Measurements from ENCODE around the gene RYR2. TPM values are rescaled to one million over a fixed set of nuclear protein-coding genes. Genes with fewer than 3 reads are reported as not detected.

The RYR2 gene
- total RNA-seq, 1 experiment from 2014 or later = 3.4 TPM

- H3K23me2 ChIP-seq (ENCODE audit: insufficient read length, low read depth, low read length, poor library complexity, severe bottlenecking) = no peaks in the 10 kb centered on the region
- no peak overlapping the region for H3K27ac ChIP-seq (ENCODE audit: insufficient read length, low read depth, low read length)
- DNase-seq = no peak
- Mint-ChIP-seq H3K27me3 (ENCODE audit: low read depth) (no peaks in the 10 kb centered on the region), H3K27ac (no peak overlapping the region), H3K4me1 (peaks cover 8 to 11% of the 10 kb centered on the region in 2 experiments), H3K36me3 (ENCODE audit: insufficient read depth in 1 of 3, low read depth in 3 of 3) (no peaks in the 10 kb centered on the region; a peak in 2 of 7 replicates), H3K9me3 (peaks cover 0 to 2% of the 10 kb centered on the region in 2 experiments; a peak in 2 of 5 replicates), H3K4me3 (no peak overlapping the region)
- no peaks in the 10 kb centered on the region for H3K79me1 ChIP-seq (ENCODE audit: insufficient read depth, low read depth, low read length, poor library complexity, severe bottlenecking)
- H3K27me3 ChIP-seq (ENCODE audit: insufficient read depth, low read length) = no peaks in the 10 kb centered on the region
- H2AFZ ChIP-seq (ENCODE audit: low read length) = no peak overlapping the region
- no peak overlapping the region for H2BK12ac ChIP-seq (ENCODE audit: insufficient read length, low read depth, low read length)
- H3K79me2 ChIP-seq (ENCODE audit: insufficient read depth, low read length) = no peaks in the 10 kb centered on the region
- H4K5ac ChIP-seq (ENCODE audit: insufficient read length, low read depth, low read length) = no peak overlapping the region
- no peak overlapping the region for H3T11ph ChIP-seq (ENCODE audit: low read length)
- TF ChIP-seq CTCF (conservative IDR thresholded peaks at IDR 0.05) = no peak
- no peaks in the 10 kb centered on the region; the same call in 1 of the 2 replicates for H3K4me1 ChIP-seq (ENCODE audit: insufficient read depth, low read length)
- no peak overlapping the region for H3K4me2 ChIP-seq (ENCODE audit: insufficient read depth, insufficient read length, low read length)
- no peaks in the 10 kb centered on the region for H3K9me3 ChIP-seq (ENCODE audit: control insufficient read depth, low read depth, low read length)
- WGBS (ENCODE audit: extremely low coverage, insufficient read length, low lambda C conversion rate) = no CpG with 5 or more reads among the region's 6 CpGs
- H4K8ac ChIP-seq (replicated peaks; ENCODE audit: insufficient read length, low read depth, low read length) = no peak overlapping the region
- H2BK5ac ChIP-seq (ENCODE audit: insufficient read length, low read length) = no peak overlapping the region
- H2BK15ac ChIP-seq (ENCODE audit: low read depth, low read length) = no peak overlapping the region
- H3K14ac ChIP-seq (ENCODE audit: insufficient read depth, low read length) = no peak overlapping the region
- no peaks in the 10 kb centered on the region for H4K20me1 ChIP-seq (ENCODE audit: control insufficient read depth, insufficient read depth, insufficient read length)
- H2AK5ac ChIP-seq (ENCODE audit: insufficient read length, low read length) = no peak overlapping the region
- no peak overlapping the region for H2BK120ac ChIP-seq (ENCODE audit: low read depth, low read length, poor library complexity, severe bottlenecking)
- no peak overlapping the region for H3K9ac ChIP-seq (ENCODE audit: extremely low read depth, insufficient read length, low read length)
- no peak overlapping the region for H3K4ac ChIP-seq (ENCODE audit: low read depth, low read length)
- no peak overlapping the region for H3K18ac ChIP-seq (ENCODE audit: insufficient read length, low read depth, low read length)
- no peak overlapping the region for H4K91ac ChIP-seq (ENCODE audit: insufficient read length, low read depth, low read length)
- H3K56ac ChIP-seq (ENCODE audit: insufficient read length, low read depth, low read length) = no peak overlapping the region
- H2BK20ac ChIP-seq (ENCODE audit: low read depth, low read length, poor library complexity, severe bottlenecking) = no peak overlapping the region
- H3K23ac ChIP-seq (ENCODE audit: insufficient read length, low read depth, low read length) = no peak overlapping the region
Measured at GRCh38 chr1:237119091-237119490, 77.1 kb downstream of the RYR2 start.
